DOHH2 (cell line): ENCODE results near the gene CDKAL1.

Experiments used
- EZH2phosphoT487 ChIP-seq: fragments of 200-600 bp; sonication (generic); IDR thresholded peaks from 2 replicates; pipeline ENCODE4 v1.6.1; 2017; ENCODE audit warnings: borderline replicate concordance, mild to moderate bottlenecking, antibody characterized with exemption, low read length, moderate library complexity, mixed read lengths
- TF ChIP-seq, protein P1 (sequence below): fragments of 200-600 bp; sonication (generic); IDR thresholded peaks from one replicate; pipeline ENCODE4 v1.5.1; 2014; ENCODE audit warnings: antibody characterized with exemption, mild to moderate bottlenecking, low read depth, low read length; ENCODE audit not compliant: poor library complexity, severe bottlenecking

GRCh38 chr6:20965915-20966314, 431.7 kb downstream of the CDKAL1 start:
- TF ChIP-seq, protein P1, sequence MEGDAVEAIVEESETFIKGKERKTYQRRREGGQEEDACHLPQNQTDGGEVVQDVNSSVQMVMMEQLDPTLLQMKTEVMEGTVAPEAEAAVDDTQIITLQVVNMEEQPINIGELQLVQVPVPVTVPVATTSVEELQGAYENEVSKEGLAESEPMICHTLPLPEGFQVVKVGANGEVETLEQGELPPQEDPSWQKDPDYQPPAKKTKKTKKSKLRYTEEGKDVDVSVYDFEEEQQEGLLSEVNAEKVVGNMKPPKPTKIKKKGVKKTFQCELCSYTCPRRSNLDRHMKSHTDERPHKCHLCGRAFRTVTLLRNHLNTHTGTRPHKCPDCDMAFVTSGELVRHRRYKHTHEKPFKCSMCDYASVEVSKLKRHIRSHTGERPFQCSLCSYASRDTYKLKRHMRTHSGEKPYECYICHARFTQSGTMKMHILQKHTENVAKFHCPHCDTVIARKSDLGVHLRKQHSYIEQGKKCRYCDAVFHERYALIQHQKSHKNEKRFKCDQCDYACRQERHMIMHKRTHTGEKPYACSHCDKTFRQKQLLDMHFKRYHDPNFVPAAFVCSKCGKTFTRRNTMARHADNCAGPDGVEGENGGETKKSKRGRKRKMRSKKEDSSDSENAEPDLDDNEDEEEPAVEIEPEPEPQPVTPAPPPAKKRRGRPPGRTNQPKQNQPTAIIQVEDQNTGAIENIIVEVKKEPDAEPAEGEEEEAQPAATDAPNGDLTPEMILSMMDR: no peak
- no peak for TF ChIP-seq EZH2phosphoT487
